Activated CD4-positive, alpha-beta T cell treated with anti-CD3 and anti-CD28 coated beads for 36 hours (primary cell): Measurements from ENCODE around the gene TREML1. TPM values are rescaled to one million over a fixed set of nuclear protein-coding genes. Genes with fewer than 3 reads are reported as not detected.

Experiments
- ATAC-seq: fragments of 200-7000 bp; cut with Tn5 transposase; one replicate; pipeline ENCODE4 v1.10.0; 2021; ENCODE audit warnings: mild to moderate bottlenecking, moderate library complexity
- CTCF ChIA-PET: fragments of 350-600 bp; sonication (Branson Sonifier 250); formaldehyde crosslinking; loops from one replicate; lab custom pipeline; 2021; ENCODE audit warnings: antibody characterized with exemption; lab: Charles Lee
- POLR2A ChIA-PET: fragments of 350-600 bp; sonication (Branson Sonifier 250); formaldehyde crosslinking; loops from one replicate; lab custom pipeline; 2021; ENCODE audit warnings: antibody characterized with exemption, inconsistent platforms; lab: Charles Lee
- DNase-seq: peaks from one replicate; pipeline ENCODE4 v3.0.0-alpha.2; 2020
- H3K27ac Mint-ChIP-seq: one replicate; pipeline ENCODE4 v1.8.0; 2021; ENCODE audit warnings: mixed read lengths
- H3K27me3 Mint-ChIP-seq: one replicate; pipeline ENCODE4 v1.8.0; 2021; ENCODE audit warnings: mixed read lengths
- H3K36me3 Mint-ChIP-seq: one replicate; pipeline ENCODE4 v1.8.0; 2021; ENCODE audit warnings: low read depth, mixed read lengths
- H3K4me1 Mint-ChIP-seq: one replicate; pipeline ENCODE4 v1.8.0; 2021; ENCODE audit warnings: mixed read lengths
- H3K4me3 Mint-ChIP-seq: one replicate; pipeline ENCODE4 v1.8.0; 2021; ENCODE audit warnings: mild to moderate bottlenecking, moderate library complexity, mixed read lengths
- H3K9me3 Mint-ChIP-seq: one replicate; pipeline ENCODE4 v1.8.0; 2021; ENCODE audit warnings: low read depth, mixed read lengths
- intact Hi-C, 2 experiments: fragments of 100-400 bp; cut with DNase I in 1 of 2; cut with micrococcal nuclease in 1 of 2; formaldehyde crosslinking; loops; one replicate each; pipeline versions ENCODE4 v1.14.2 to v1.15.1; 2022 to 2024; cut with DNase I, micrococcal nuclease
- total RNA-seq, 2 experiments: library from RNA; stranded (reverse); gene quantifications; one replicate each; pipeline ENCODE4 v1.2.3, GENCODE V29; 2021

The TREML1 gene
- total RNA-seq, 2 experiments from 2014 or later = not detected

DNA sequence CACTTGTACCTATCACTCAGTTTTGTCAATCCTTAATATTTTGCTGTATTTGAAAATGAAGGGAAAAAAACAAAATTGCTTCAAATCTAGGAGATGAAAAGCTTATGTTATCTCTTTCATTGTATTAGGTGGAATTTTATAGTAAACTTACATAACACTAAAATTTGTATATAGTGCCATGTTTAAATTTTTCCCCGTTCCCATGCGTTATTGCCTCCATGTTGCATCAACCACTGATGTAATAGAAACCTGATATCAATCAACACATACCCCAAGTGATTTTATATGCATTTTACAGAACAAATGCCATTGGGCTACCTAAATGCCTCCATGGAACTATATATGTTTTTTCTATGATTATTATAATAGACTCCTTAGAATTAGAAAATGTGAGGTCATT is 23.5 kb upstream of the TREML1 start:
- Mint-ChIP-seq H3K4me3 (no peak overlapping the region), H3K27ac (no peak overlapping the region), H3K9me3 (no peaks in the 10 kb centered on the region), H3K36me3 (no peaks in the 10 kb centered on the region), H3K27me3 (peaks cover 5% of the 10 kb centered on the region), H3K4me1 (peaks cover 7% of the 10 kb centered on the region)
- ChIA-PET CTCF (interaction anchor here (0.7 to 2.5 kb wide), 3 partner anchors 10 to 233 kb away, joined by 3 to 7 read pairs (median 3); no protein-coding TSS in a partner anchor), POLR2A (interaction anchor here (0.6 kb wide), 1 partner anchor 21 kb away, joined by 3 read pairs; no protein-coding TSS in a partner anchor)
- ATAC-seq (no peak), DNase-seq (no peak)
- intact Hi-C loops = no loop called here

DNA sequence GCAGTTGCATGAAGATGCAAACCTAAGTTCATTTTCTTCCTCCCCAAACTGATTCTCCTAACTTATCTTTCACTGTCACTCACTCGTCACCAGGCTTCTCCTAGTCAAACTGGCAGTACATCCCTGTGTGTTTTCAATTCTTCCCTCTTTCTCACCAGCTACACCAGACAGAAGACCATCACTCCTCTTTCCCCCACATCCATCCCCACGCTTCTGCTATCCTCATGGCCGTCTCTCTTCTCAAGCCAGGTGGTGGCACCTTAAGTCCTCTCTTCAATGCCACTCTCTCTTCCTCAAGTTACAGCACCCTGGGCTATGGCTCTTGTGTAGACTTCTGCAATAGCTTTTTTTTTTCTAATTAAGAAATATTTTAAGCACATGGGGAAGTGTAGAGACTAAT is 23.1 kb upstream of the TREML1 start:
- Mint-ChIP-seq H3K27me3 (peaks cover 5% of the 10 kb centered on the region), H3K9me3 (no peaks in the 10 kb centered on the region), H3K27ac (no peak overlapping the region), H3K4me1 (peaks cover 6% of the 10 kb centered on the region), H3K36me3 (no peaks in the 10 kb centered on the region), H3K4me3 (no peak overlapping the region)
- DNase-seq (no peak), ATAC-seq (no peak)
- CTCF ChIA-PET = interaction anchor here (0.7 to 2.5 kb wide), 5 partner anchors 9 to 234 kb away, joined by 3 to 7 read pairs (median 3); no protein-coding TSS in a partner anchor
- intact Hi-C loops = no loop called here
- POLR2A ChIA-PET = interaction anchor here (0.6 kb wide), 1 partner anchor 22 kb away, joined by 3 read pairs; no protein-coding TSS in a partner anchor

DNA sequence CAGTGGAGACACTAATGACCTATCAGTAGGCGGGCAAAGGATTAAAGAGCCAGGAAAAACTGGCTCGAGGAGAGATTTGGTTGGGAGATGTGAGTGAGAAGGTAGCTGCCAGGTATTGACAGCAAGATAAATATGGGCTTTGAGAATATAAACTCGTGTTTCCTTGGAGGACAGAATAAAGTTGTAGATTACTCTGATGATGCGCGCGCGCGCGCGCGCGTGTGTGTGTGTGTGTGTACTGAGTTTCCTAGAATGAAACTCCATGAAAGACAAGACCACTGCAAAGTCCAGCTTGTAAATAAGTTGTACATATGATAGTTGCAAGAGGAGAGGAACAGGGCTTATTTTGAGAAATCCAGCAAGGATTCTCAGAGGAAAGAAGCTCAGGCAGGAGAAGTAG is 22.0 kb upstream of the TREML1 start:
- ChIA-PET POLR2A (no interaction called here), CTCF (interaction anchor here (1.3 to 2.5 kb wide), 3 partner anchors 8 to 102 kb away, joined by 3 to 7 read pairs (median 4); no protein-coding TSS in a partner anchor)
- H3K9me3 Mint-ChIP-seq = no peaks in the 10 kb centered on the region
- no peak for ATAC-seq
- no peak overlapping the region for H3K27ac Mint-ChIP-seq
- H3K36me3 Mint-ChIP-seq = no peaks in the 10 kb centered on the region
- no peaks in the 10 kb centered on the region for H3K4me1 Mint-ChIP-seq
- H3K27me3 Mint-ChIP-seq = peaks cover 5% of the 10 kb centered on the region
- DNase-seq = no peak
- H3K4me3 Mint-ChIP-seq = no peak overlapping the region
- intact Hi-C loops = no loop called here

DNA sequence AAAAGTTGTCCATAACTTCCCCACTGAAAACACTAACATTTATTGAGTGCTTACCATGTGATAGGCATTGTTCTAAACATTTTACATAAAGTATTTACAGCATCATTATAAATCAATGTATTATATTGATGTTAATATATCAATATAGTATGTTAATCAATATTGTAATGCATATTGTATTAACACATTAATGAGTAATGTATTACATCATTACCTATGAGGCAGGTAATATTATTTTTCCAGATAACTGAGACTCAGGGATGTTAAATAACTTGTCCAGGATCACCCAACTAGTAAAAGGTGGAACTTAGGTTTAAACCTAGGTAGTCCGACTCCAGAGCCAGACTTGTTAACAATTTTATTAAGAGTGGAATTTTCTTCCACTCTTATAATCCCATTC is 20.9 kb upstream of the TREML1 start:
- ChIA-PET CTCF (no interaction called here), POLR2A (no interaction called here)
- no peak overlapping the region for H3K27ac Mint-ChIP-seq
- no peak overlapping the region for H3K4me3 Mint-ChIP-seq
- peaks cover 5% of the 10 kb centered on the region for H3K27me3 Mint-ChIP-seq
- no peaks in the 10 kb centered on the region for H3K9me3 Mint-ChIP-seq
- no peaks in the 10 kb centered on the region for H3K36me3 Mint-ChIP-seq
- H3K4me1 Mint-ChIP-seq = peaks cover 3% of the 10 kb centered on the region
- no peak for ATAC-seq
- intact Hi-C loops = no loop called here
- no peak for DNase-seq

DNA sequence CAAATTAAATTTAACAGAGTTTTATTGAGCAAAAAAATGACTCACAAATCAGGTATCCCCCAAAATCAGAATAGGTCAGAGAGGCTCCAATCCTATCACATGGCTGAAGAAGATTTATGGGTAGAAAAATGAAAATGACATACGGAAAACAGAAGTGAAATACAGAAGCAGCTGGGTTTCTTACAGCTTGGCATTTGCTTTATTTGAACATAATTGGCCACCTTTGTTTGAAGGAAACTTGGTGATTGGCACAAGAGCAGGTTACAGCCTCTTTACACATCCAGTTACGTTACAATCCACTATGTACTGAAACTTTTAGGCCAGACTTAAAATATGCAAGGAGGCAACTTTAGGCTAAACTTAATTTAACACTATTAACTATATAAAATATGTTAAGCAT is 20.5 kb upstream of the TREML1 start:
- no peak for ATAC-seq
- Mint-ChIP-seq H3K27me3 (peaks cover 5% of the 10 kb centered on the region), H3K4me1 (peaks cover 3% of the 10 kb centered on the region), H3K9me3 (no peaks in the 10 kb centered on the region), H3K27ac (no peak overlapping the region), H3K36me3 (no peaks in the 10 kb centered on the region), H3K4me3 (no peak overlapping the region)
- CTCF ChIA-PET = no interaction called here
- no peak for DNase-seq
- POLR2A ChIA-PET = no interaction called here
- intact Hi-C loops = no loop called here

DNA sequence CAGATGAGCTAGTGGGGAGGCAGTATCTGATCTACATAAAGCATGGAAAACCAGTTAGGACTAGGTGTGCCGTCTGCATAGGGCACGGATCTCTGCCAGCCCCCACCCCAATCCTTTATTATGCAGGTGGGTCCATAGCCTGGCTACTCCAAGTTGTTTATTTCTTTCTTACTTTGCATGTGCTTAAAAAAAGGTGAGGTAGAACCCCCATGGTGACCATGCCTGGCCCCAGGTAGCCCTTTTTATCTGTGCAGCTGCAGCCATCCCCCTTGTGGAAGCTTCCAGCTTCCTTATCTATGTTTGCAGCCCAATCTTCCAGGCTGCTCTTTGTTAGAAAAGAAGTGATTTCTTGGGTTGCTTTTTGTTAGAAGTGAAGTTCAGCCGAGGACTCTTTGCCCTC is 17.8 kb upstream of the TREML1 start:
- Mint-ChIP-seq H3K27ac (no peak overlapping the region), H3K4me3 (no peak overlapping the region), H3K27me3 (peaks cover 5% of the 10 kb centered on the region), H3K9me3 (no peaks in the 10 kb centered on the region), H3K36me3 (no peaks in the 10 kb centered on the region), H3K4me1 (peaks cover 3% of the 10 kb centered on the region)
- CTCF ChIA-PET = interaction anchor here (2.2 kb wide), 1 partner anchor 10 kb away, joined by 12 read pairs; no protein-coding TSS in a partner anchor
- no peak for ATAC-seq
- POLR2A ChIA-PET = no interaction called here
- intact Hi-C loops = no loop called here
- DNase-seq = no peak

DNA sequence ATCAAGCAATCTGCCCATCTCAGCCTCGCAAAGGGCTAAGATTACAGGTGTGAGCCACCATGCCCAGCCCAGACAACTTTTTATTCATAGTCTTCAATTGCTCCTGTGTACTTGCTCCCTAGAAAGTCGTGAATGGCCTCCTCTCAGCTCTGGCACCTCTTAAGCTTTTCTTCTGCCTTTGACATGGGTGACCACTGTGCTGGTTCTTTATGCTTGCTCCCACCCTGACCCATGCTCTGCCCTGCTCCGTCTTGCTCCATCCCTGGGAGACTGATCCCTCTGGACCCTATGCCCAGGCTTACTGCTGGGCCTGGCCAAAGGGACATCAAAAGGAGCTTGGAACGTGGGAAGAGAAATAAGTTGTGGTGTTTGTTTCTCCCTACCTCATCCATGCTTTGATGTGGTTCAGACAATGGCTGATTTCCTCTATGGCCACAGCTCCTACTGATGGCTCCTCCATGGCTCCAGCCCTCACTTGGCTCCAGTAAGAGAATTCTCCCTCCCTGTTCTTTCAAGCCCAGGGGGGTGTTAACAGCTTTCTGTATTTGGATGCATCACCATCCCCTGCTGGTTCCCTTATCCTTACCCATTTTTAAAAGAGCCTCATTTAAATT is 16.5 kb upstream of the TREML1 start:
- ChIA-PET CTCF (interaction anchor here (0.7 to 2.2 kb wide), 5 partner anchors 11 to 198 kb away, joined by 3 to 12 read pairs (median 4); no protein-coding TSS in a partner anchor), POLR2A (interaction anchor here (0.6 kb wide), 1 partner anchor 32 kb away, joined by 3 read pairs; no protein-coding TSS in a partner anchor)

DNA sequence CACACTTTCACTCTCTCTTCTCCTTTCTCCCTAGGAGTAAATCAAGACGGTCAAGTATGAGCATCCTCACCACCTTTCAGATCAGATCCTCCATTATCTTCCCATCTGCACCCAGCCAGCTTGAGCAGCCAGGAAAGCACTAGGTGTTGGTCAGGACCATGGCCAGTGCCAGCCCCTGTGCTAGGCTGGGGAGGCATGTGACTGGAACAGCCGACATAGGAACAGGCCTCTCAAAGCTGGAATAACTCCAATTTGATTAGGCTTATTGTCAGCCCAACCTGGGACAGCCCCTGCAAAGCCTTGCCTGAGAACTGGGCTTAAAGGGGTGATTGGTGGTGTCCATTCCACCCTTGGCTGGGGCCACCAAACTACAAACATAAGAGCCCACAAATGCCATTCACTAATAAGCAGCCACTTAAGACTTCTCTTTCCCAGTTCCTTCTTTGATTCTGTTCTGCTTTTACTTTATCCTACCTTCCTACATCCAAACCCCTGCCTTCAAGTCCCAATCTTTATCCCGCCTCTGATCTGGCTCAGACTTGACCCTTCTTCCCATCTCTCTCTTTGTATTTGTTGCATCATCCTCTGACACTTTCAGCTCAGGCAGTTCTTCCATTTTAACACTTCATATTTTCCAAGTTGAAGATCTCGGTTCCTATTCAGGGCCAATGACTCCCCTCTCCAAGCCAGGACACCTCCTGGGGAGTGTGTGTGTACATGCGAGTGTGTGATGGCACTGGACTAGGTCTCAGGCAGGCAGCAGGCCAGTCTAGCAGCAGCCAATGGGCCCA is 13.2 kb upstream of the TREML1 start:
- DNase-seq = peak; percentile 33
- CTCF ChIA-PET = interaction anchor here (1.2 to 1.5 kb wide), 3 partner anchors 9 to 63 kb away, joined by 3 to 4 read pairs (median 3); no protein-coding TSS in a partner anchor
- peaks cover 3% of the 10 kb centered on the region for H3K4me1 Mint-ChIP-seq
- H3K4me3 Mint-ChIP-seq = no peak overlapping the region
- no peaks in the 10 kb centered on the region for H3K36me3 Mint-ChIP-seq
- no peak overlapping the region for H3K27ac Mint-ChIP-seq
- ATAC-seq = no peak
- POLR2A ChIA-PET = no interaction called here
- no peaks in the 10 kb centered on the region for H3K9me3 Mint-ChIP-seq
- intact Hi-C loops = no loop called here
- H3K27me3 Mint-ChIP-seq = no peaks in the 10 kb centered on the region

More for the DNA sequence above, 16.5 kb upstream of the TREML1 start:
- ATAC-seq = no peak
- no peak for DNase-seq
- Mint-ChIP-seq H3K27ac (no peak overlapping the region), H3K27me3 (peaks cover 2% of the 10 kb centered on the region), H3K4me1 (peaks cover 3% of the 10 kb centered on the region), H3K9me3 (no peaks in the 10 kb centered on the region), H3K36me3 (no peaks in the 10 kb centered on the region), H3K4me3 (no peak overlapping the region)
- intact Hi-C loops = no loop called here

DNA sequence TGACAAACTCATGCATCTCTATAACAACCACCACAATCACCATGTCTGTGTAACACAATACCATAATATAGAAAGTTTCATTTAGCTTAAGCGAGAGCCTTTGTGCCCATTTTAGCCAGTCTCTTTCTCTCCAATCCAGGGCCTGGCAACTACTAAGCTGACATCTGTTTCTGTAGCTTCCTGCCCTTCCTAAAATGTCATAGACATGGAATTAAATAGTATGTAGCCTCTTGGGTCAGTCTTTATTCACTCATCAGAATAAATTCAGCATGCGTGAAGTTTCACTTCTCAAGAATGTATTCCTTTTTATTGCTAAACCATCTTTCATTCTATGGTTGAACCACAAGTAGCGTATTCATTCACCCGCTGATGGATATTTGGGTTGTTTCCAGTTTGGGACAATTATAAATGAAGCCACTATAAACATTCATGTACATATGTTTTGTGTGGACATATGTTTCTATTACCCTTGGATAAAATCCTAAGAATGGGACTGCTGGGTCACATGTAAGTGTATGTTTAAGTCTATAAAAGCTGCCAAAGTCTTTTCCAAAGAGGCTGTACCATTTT is 10.5 kb upstream of the TREML1 start:
- Mint-ChIP-seq H3K4me1 (no peaks in the 10 kb centered on the region), H3K27me3 (no peaks in the 10 kb centered on the region), H3K27ac (no peak overlapping the region), H3K4me3 (no peak overlapping the region), H3K36me3 (no peaks in the 10 kb centered on the region), H3K9me3 (no peaks in the 10 kb centered on the region)
- CTCF ChIA-PET = interaction anchor here (0.6 kb wide), 1 partner anchor 48 kb away, joined by 3 read pairs; no protein-coding TSS in a partner anchor
- ATAC-seq = no peak
- intact Hi-C loops = no loop called here
- POLR2A ChIA-PET = no interaction called here
- no peak for DNase-seq

DNA sequence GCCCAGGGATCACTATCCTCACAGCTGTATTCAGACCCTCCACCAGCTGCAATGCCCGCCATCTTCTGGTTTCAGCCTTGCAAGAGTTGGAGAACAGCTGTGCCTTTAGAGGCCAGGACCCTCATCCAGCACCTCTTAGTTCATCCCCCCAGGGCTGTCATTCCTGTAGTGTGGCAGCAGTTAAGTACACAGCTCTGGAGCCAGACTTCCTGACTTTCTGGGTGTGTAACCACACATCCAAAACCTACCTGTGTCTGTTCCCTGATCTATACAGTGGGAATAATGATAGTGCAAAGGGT is 9.2 kb upstream of the TREML1 start:
- CTCF ChIA-PET = no interaction called here
- no peak for ATAC-seq
- Mint-ChIP-seq H3K36me3 (no peaks in the 10 kb centered on the region), H3K4me3 (no peak overlapping the region), H3K27me3 (no peaks in the 10 kb centered on the region), H3K4me1 (no peaks in the 10 kb centered on the region), H3K9me3 (no peaks in the 10 kb centered on the region), H3K27ac (no peak overlapping the region)
- POLR2A ChIA-PET = no interaction called here
- intact Hi-C loops = no loop called here
- no peak for DNase-seq

DNA sequence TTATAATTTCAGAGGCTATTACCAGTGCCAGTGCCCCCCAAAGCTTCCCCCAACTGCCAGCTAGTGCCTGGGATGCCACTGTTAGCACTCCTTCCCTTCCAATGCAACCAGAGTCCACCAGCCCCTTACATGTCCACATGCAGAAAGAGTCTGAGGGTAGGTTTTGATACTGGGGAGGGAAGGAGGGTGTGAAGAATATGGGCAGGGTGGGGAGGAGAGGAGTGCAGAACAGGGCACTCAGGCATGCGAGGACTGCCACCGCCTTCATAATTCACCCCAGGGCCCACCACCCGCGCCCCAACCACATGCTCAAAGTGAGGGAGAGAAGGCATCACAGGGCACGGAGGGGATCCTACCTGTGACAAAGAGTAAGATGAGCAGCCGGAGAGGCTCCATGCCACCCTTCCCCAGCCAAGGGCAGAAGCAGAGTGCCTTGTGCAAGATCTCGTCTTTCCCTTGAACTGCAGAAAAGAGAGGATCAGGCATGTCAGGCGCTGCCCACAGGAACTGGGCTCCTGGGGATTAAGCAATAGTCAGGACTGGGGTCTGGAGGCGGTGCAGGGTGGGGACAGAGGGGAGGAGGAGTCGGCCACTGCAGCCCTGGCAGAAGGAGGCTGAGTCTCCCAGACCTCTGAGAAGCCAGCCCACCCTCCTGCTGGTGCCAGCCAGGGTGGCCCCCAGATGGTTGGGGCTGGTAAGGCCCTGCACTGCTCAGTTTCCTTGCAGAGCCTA is 8.7 kb upstream of the TREML1 start, which contains the start of gene TREM2:
TREM2 (minus strand) TSS at position 430 of the 732 bp plus-strand sequence; CDS start at position 396, 34 bp downstream.
- Mint-ChIP-seq H3K27ac (no peak within 1 kb of the TSS), H3K4me1 (no peaks in the 10 kb centered on the region), H3K36me3 (no peaks in the 10 kb centered on the region), H3K27me3 (no peaks in the 10 kb centered on the region), H3K9me3 (no peaks in the 10 kb centered on the region), H3K4me3 (no peak within 1 kb of the TSS)
- no peak for ATAC-seq
- ChIA-PET POLR2A (no interaction called here), CTCF (interaction anchor here (0.7 kb wide), 1 partner anchor 20 kb away, joined by 4 read pairs; no protein-coding TSS in a partner anchor)
- intact Hi-C loops = no loop called here
- no peak for DNase-seq
